GM21528 (cell line): ENCODE data around the gene SARM1.

Source experiments
- ATAC-seq: cut with Tn5 transposase; IDR thresholded peaks from one replicate; pipeline ENCODE4 v1.9.1; 2021; ENCODE audit warnings: mild to moderate bottlenecking, moderate library complexity; ENCODE audit not compliant: unreplicated experiment, low FRiP score

SARM1 gene

DNA sequence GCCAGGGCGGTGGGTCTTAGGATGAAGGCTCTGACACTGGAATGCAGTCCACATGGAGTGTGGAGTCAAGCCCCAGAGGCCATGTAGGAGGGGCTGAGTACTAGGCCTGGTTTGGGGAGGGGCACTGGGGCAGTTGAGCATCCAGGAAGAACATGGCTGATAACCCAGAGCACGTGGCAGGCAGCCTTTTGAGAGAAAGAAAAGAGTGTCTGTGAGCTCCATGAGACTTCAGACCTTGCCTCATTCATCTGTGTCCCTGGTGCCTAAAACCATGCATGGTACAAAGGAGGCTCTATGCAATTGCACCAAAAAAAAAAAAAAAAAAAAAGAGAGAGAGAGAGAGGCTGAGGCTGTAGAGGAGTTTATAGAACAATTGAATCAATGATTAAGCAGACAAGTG lies 19.9 kb downstream of the SARM1 start:
- no peak for ATAC-seq

DNA sequence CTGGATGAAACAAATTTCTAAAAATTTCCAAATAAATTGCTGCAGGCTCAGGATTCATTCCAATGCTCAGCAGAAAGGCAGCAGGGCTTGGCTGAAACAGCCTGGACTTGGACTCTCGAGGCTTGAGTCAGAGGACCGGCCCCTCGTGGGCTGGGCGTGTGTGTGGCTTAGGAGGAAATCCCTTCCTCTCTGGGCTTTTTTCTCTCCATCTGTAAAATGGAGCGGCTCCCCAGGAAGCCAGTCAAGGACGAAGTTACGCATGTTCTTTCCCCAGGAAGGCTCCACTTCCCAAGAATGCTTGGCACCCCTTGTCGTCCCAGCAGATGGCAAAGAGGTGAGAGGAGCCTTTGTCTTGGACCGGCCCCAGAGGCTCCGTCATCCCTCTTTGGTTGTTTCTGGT lies 21.0 kb downstream of the SARM1 start:
- no peak for ATAC-seq

DNA sequence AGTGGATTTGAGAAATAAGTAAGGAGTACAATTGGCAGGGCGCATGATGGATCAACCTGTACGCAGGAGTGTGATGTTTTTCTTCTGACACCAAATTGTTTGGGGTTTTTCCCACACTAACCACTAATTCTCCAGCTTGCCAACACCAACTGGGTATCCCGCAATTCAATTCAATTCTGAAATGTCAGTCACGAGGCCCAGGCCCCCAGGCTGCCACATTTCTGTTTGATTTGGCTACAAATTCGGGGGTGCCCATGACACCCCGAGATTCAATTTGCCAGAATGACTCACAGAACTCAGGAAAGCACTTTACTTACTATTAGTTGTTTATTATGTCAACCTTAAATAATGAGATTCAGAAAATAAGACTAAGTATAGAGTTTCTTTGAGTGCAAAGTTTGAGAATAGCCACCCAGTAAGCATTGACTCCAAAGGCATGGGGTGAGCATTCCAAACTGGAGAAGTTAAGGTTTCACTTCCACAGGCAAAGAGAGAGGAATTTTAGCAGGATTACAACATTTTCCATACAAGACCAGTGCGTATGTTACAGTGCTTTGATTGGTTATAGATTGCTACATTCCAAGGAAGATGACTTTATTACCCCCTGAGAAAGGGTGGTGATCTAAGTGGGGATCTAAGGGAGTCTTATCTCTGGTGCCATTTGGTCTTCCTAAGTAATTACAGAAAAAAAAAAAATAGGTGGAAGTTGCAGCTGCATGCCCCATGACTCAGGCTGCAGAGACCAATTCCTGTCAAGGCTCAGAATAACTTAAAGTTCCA lies 23.0 kb downstream of the SARM1 start:
- ATAC-seq, result no peak

DNA sequence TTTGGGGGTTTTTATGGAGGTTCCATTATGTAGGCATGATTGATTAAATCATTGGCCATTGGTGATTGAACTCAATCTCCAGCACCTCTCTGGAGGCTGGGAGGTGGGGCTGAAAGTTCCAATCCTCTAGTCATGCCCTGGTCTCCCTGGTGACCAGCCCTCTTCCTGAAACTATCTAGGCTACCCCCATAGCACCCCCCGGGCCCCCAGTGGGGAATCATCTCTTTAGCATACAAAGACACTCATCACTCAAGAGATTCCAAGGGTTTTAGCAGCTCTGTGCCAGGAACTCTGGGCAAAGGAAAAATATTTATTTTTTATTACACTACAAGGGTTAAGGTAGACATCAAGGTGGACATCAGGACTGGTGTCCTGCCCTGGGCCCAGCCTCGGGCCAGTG lies 23.9 kb downstream of the SARM1 start:
- ATAC-seq, result no peak

- ATAC-seq, result no peak
Measured at GRCh38 chr17:28395968-28396367, 24.5 kb downstream of the SARM1 start.

- ATAC-seq, result no peak
Measured at GRCh38 chr17:28396635-28397239, 25.2 kb downstream of the SARM1 start.

DNA sequence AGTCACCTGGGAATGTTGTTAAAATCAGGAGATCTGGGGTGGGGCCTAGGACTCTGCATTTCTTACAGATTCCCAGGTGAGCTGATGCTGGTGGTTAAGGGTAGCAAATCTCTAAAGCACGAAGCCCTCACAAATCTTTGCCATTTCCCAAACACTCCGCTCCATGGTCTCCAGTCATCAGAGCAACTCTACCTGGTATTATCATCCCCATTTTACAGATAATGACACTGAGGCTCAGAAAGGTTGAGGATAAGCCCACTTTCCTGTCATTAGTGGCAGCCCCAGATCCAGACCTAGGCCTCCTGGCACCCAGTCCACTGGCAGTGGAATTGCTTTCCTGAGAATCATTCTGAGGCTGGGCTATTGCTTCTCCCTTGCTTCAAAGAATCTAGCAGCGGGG lies 25.8 kb downstream of the SARM1 start:
- ATAC-seq, result no peak

DNA sequence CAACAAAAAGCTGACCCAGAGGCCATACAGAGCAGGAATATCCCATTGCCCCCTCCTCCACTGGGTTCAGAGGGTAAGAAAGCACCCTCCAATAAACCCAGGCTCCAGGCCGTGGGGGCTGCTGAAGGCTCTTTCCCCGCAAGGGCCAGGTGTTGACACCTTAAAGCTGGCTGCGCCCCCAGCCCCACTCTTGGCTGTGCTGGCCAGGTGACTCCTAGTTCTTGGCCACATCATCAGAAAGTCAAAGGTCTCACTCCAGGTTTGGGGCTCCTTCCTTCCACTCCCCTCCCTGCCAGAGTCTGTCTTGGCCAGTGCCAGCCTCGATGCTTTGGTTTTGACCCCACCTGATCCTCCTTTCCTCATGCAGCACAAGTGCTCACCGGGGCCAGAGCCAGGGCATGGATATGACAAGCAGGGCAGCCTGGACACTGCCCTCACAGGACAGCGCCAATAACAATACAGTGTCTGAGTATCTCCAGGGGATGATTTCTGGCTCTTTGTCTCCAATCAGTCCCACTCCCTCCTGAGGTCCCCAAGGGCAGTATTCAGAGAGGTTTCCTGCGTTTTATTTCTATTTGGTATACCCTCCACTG lies 26.3 kb downstream of the SARM1 start:
- no peak for ATAC-seq

- no peak for ATAC-seq
Measured at GRCh38 chr17:28398280-28398981, 26.9 kb downstream of the SARM1 start.

GRCh38 chr17:28399808-28400207 lies 28.3 kb downstream of the SARM1 start:
- ATAC-seq, result no peak

GRCh38 chr17:28402224-28402630 lies 30.7 kb downstream of the SARM1 start:
- ATAC-seq, result no peak

DNA sequence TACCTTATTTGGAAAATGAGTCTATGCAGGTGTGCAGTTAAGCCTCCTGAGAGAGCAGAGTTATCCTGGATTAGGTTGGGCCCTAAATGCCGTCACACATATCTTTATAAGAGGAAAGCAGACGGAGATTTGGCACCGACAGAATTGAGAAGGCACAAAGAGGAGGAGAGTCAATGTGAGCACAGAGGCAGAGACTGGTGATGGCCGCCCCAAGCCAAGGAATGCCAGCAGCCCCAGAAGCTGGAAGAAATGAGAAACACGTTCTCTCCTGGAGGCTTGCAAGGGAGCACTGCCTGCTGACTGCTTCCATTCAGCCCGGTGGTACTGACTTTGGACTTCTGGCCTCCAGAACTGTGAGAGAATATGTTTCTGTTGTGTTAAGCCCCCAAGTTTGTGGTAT lies 31.4 kb downstream of the SARM1 start:
- no peak for ATAC-seq

DNA sequence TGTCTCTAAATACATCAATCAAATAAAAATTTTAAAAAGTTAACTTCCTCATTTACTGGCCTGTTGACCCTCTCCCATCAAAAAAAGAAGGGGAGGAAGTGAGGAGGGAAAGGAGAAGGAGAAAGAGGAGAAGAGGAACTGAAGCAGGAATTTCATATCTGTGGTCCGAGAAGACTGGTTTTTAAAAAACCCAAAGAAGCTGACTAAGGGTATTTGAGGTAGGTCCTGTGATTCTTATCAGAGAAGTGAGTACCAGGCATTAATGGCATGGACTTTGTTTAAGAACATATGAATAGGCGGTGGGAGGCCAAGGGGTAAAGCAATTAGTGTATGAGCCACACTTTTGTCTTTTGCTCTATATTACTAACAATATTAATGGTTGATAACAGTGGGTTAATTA lies 32.5 kb downstream of the SARM1 start:
- ATAC-seq, result no peak

DNA sequence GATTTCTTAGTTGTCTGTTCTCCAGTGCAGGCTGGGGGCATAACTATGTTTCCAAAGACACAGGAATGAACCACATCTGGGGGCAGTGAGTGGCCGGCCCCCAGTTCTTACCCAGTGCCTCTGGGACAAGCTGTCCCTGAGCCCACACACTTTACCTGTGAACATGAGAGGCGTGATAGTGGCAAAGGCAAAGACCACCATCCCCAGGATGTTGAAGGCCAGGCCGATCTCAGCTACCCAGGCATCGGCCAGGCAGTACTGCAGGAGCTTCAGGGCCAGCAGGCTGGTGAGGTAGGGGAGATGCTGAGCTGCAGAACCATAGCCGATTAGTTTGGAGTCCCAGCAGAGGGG lies 32.9 kb downstream of the SARM1 start:
- no peak for ATAC-seq

GRCh38 chr17:28404812-28405570 lies 33.5 kb downstream of the SARM1 start:
- no peak for ATAC-seq

DNA sequence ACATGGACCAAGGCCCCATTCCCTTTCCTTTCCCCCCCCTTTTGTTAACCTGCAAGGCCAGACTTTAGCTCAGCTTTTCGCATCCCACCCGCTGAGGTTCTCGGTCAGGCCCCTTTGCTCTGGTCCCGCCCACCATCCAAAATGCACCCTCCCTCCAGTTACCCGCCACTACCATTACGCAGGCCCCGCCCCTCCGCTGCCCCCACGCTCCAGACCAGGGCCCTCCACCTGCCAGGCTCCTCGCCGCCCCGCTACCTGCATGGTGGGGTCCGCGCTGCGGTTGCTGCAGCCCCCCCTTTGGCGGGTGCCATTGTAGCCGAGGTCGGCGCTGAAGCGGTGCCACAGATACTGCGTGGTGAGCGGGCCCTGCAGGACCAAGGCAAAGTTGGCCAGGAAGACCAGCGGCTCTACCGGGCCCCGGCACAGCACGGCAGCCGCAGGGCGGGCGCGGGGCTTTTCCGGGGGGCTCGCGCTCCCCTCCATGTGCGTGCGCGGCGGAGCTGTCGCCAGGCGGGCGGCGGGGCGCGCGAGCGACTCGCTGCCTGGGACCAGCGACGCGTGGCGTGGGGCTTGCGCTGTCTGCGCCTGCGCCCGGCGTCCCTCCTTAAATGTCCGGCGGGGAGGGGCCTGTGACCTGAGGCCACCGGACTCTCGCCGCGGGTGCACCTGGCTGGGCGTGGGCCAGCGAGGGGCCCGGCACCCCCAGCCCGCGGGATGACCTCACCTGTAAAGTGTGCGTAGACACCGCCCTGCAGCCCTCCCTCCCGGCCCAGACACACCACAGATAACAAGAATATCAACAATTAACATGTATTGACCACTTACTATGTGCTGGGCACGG lies 34.4 kb downstream of the SARM1 start, which contains the start of gene SLC46A1:
Gene SLC46A1, minus strand, starts transcription at position 581 of the 841 bp plus-strand sequence. Its CDS starts 98 bp downstream, at position 483.
- no peak for ATAC-seq

GRCh38 chr17:28406473-28406814 lies 35.0 kb downstream of the SARM1 start:
- ATAC-seq, result no peak

- no peak for ATAC-seq
Measured at GRCh38 chr17:28407130-28407973, 35.9 kb downstream of the SARM1 start.

GRCh38 chr17:28407974-28408306 lies 36.4 kb downstream of the SARM1 start:
- no peak for ATAC-seq
